HEK293T (cell line): Measurements from ENCODE around the gene COX6A2.

ENCODE experiments used
- CTCF ChIA-PET: fragments of 350-600 bp; formaldehyde crosslinking; extraction: SDS; loops from one replicate; lab custom pipeline; 2021; ENCODE audit warnings: antibody characterized with exemption, inconsistent platforms; lab: Yijun Ruan, JAX
- POLR2A ChIA-PET: fragments of 350-600 bp; formaldehyde crosslinking; extraction: SDS; loops from one replicate; lab custom pipeline; 2020; ENCODE audit warnings: antibody characterized with exemption, inconsistent platforms; lab: Yijun Ruan, JAX
- DNase-seq: peaks from one replicate; pipeline ENCODE4 v3.0.0; 2012; ENCODE audit warnings: mixed read lengths; ENCODE audit errors: extremely low spot score
- ARNT ChIP-seq: fragments of 450-650 bp; IDR thresholded peaks from 2 replicates; pipeline ENCODE4 v1.6.1; 2017; ENCODE audit warnings: mild to moderate bottlenecking
- BHLHE40 ChIP-seq: fragments of 450-650 bp; IDR thresholded peaks from 2 replicates; pipeline ENCODE4 v1.6.1; 2016; ENCODE audit warnings: mild to moderate bottlenecking, moderate library complexity, borderline replicate concordance
- CTBP1 ChIP-seq: fragments of 450-650 bp; IDR thresholded peaks from 2 replicates; pipeline ENCODE4 v1.6.1; 2016; ENCODE audit warnings: borderline replicate concordance
- ELF4 ChIP-seq: fragments of 450-650 bp; IDR thresholded peaks from 2 replicates; pipeline ENCODE4 v1.6.1; 2017; ENCODE audit warnings: antibody characterized with exemption
- FOXA1 ChIP-seq: fragments of 450-650 bp; IDR thresholded peaks from 2 replicates; pipeline ENCODE4 v1.6.1; 2016; ENCODE audit warnings: mild to moderate bottlenecking
- FOXK2 ChIP-seq: fragments of 450-650 bp; IDR thresholded peaks from 2 replicates; pipeline ENCODE4 v1.6.1; 2016; ENCODE audit warnings: mild to moderate bottlenecking
- FOXM1 ChIP-seq: fragments of 450-650 bp; IDR thresholded peaks from 2 replicates; pipeline ENCODE4 v1.6.1; 2017; ENCODE audit warnings: mild to moderate bottlenecking, borderline replicate concordance
- HDGF ChIP-seq: fragments of 450-650 bp; IDR thresholded peaks from 2 replicates; pipeline ENCODE4 v1.6.1; 2017; ENCODE audit warnings: antibody characterized with exemption, borderline replicate concordance
- L3MBTL2 ChIP-seq: fragments of 450-650 bp; conservative IDR thresholded peaks from 2 replicates; pipeline ENCODE4 v1.6.1; 2016; ENCODE audit warnings: mild to moderate bottlenecking
- LEF1 ChIP-seq: fragments of 450-650 bp; IDR thresholded peaks from 2 replicates; pipeline ENCODE4 v1.6.1; 2017; ENCODE audit warnings: mild to moderate bottlenecking, borderline replicate concordance
- NFRKB ChIP-seq: fragments of 450-650 bp; IDR thresholded peaks from 2 replicates; pipeline ENCODE4 v1.6.1; 2016; ENCODE audit warnings: mild to moderate bottlenecking, moderate library complexity
- SP1 ChIP-seq: fragments of 450-650 bp; IDR thresholded peaks from 2 replicates; pipeline ENCODE4 v1.6.1; 2017
- SUZ12 ChIP-seq: fragments of 450-650 bp; IDR thresholded peaks from 2 replicates; pipeline ENCODE4 v1.6.1; 2016; ENCODE audit warnings: mild to moderate bottlenecking
- TARDBP ChIP-seq: fragments of 450-650 bp; IDR thresholded peaks from 2 replicates; pipeline ENCODE4 v1.6.1; 2016
- ZNF384 ChIP-seq: fragments of 450-650 bp; IDR thresholded peaks from 2 replicates; pipeline ENCODE4 v1.6.1; 2016
- TF ChIP-seq, protein P1 (sequence below): fragments of 450-650 bp; IDR thresholded peaks from 2 replicates; pipeline ENCODE4 v1.6.1; 2016

COX6A2 gene

GRCh38 chr16:31464348-31464769, 36.2 kb upstream of the COX6A2 start:
- ChIA-PET CTCF (no interaction called here), POLR2A (no interaction called here)
- no peak for TF ChIP-seq HDGF
- TF ChIP-seq LEF1, result no peak
- TF ChIP-seq L3MBTL2, result no peak
- TF ChIP-seq NFRKB, result no peak
- no peak for TF ChIP-seq TARDBP
- no peak for TF ChIP-seq FOXA1
- no peak for TF ChIP-seq FOXM1
- TF ChIP-seq CTBP1, result no peak
- TF ChIP-seq SUZ12, result no peak
- TF ChIP-seq SP1, result no peak
- no peak for TF ChIP-seq FOXK2
- TF ChIP-seq, protein P1, sequence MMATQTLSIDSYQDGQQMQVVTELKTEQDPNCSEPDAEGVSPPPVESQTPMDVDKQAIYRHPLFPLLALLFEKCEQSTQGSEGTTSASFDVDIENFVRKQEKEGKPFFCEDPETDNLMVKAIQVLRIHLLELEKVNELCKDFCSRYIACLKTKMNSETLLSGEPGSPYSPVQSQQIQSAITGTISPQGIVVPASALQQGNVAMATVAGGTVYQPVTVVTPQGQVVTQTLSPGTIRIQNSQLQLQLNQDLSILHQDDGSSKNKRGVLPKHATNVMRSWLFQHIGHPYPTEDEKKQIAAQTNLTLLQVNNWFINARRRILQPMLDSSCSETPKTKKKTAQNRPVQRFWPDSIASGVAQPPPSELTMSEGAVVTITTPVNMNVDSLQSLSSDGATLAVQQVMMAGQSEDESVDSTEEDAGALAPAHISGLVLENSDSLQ, result no peak
- no peak for TF ChIP-seq ZNF384
- no peak for TF ChIP-seq ARNT
- DNase-seq, result no peak

DNA sequence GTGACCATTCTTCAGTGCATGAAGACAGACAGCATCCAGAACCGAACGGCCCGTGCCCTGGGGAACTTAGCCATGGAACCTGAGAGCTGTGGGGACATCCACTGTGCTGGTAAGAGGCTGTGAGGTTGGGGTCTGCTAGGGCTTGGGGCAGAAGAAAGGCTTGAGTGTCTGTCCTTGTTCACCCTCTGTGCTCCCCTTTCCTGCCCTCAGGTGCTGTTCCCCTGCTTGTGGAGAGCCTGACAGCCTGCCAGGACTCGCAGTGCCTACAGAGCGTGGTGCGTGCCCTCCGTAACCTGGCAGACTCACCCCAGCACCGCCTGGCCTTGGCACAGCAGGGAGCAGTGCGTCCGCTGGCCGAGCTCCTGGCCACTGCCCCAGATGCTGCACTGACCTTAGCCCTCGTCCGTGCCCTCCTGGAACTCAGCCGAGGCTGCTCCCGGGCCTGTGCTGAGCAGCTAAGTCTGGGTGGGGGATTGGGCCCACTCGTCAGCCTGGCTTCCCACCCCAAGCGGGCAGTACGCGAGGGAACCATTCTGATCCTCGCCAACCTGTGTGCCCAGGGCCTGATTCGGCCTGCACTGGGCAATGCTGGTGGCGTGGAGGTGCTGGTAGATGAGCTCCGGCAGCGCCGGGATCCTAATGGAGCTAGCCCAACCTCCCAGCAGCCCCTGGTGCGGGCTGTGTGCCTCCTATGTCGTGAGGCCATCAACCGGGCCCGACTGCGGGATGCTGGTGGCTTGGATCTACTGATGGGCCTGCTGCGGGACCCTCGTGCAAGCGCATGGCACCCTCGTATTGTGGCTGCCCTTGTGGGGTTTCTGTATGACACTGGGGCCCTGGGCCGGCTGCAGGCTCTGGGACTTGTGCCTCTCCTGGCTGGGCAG, 34.0 kb upstream of the COX6A2 start:
- TF ChIP-seq, protein P1, result no peak
- TF ChIP-seq LEF1, result no peak
- TF ChIP-seq ZNF384, result no peak
- no peak for TF ChIP-seq FOXK2
- TF ChIP-seq ELF4, result no peak
- no peak for TF ChIP-seq SUZ12
- TF ChIP-seq L3MBTL2, result no peak
- TF ChIP-seq HDGF, result no peak
- TF ChIP-seq ARNT, result no peak
- TF ChIP-seq NFRKB, result no peak
- no peak for TF ChIP-seq CTBP1
- TF ChIP-seq TARDBP, result no peak
- no peak for TF ChIP-seq FOXA1
- TF ChIP-seq FOXM1, result no peak
- POLR2A ChIA-PET, result interaction anchor here (5.4 kb wide), 1 partner anchor 9 kb away, joined by 27 read pairs; the partner anchor contains the start of gene TGFB1I1
- CTCF ChIA-PET, result no interaction called here
- DNase-seq, result no peak

GRCh38 chr16:31461201-31461920, 33.2 kb upstream of the COX6A2 start:
- POLR2A ChIA-PET, result interaction anchor here (0.7 to 5.4 kb wide), 10 partner anchors 7 to 415 kb away, joined by 3 to 27 read pairs (median 5); partner anchors contain the start of genes COX6A2, FUS, KAT8 and RUSF1
- no peak for TF ChIP-seq CTBP1
- TF ChIP-seq FOXK2, result no peak
- TF ChIP-seq L3MBTL2, result no peak
- no peak for TF ChIP-seq SUZ12
- TF ChIP-seq LEF1, result no peak
- TF ChIP-seq BHLHE40, result no peak
- TF ChIP-seq, protein P1, result no peak
- TF ChIP-seq FOXA1, result no peak
- no peak for TF ChIP-seq NFRKB
- no peak for TF ChIP-seq ARNT
- no peak for TF ChIP-seq HDGF
- no peak for TF ChIP-seq FOXM1
- TF ChIP-seq TARDBP, result no peak
- TF ChIP-seq ELF4, result no peak
- no peak for TF ChIP-seq ZNF384
- no peak for TF ChIP-seq SP1
- DNase-seq, result no peak
- CTCF ChIA-PET, result interaction anchor here (0.5 to 1.5 kb wide), 8 partner anchors 10 to 407 kb away, joined by 3 to 5 read pairs (median 4); partner anchors contain the start of genes RUSF1 and TGFB1I1

DNA sequence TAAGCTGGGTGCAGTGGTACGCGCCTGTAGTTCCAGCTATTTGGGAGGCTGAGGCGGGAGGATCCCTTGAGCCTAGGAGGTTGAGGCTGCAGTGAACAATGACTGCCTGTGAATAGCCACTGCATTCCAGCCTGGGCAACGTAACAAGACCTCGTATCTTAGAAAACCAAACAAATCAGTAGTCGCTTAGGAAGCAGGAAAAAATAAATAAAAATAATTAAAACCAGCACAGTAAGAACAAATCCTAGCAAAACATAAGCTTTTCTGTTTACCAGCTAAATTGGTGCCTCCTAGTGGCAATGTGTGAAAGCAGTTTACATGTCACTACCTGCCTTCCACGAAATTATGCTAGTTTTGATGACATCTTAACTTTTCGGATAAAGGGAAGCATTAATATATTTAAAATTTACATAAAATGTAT, 32.4 kb upstream of the COX6A2 start:
- POLR2A ChIA-PET, result interaction anchor here (0.7 to 5.4 kb wide), 12 partner anchors 8 to 416 kb away, joined by 3 to 27 read pairs (median 5); partner anchors contain the start of genes COX6A2, FUS, KAT8 and RUSF1

More for the DNA sequence above, 32.4 kb upstream of the COX6A2 start:
- no peak for TF ChIP-seq SUZ12
- no peak for TF ChIP-seq L3MBTL2
- TF ChIP-seq, protein P1, result no peak
- no peak for TF ChIP-seq LEF1
- no peak for TF ChIP-seq SP1
- no peak for TF ChIP-seq ARNT
- no peak for TF ChIP-seq FOXK2
- TF ChIP-seq CTBP1, result no peak
- TF ChIP-seq TARDBP, result no peak
- TF ChIP-seq FOXA1, result no peak
- no peak for TF ChIP-seq ZNF384
- TF ChIP-seq NFRKB, result no peak
- TF ChIP-seq FOXM1, result no peak
- no peak for TF ChIP-seq HDGF
- TF ChIP-seq BHLHE40, result no peak
- no peak for TF ChIP-seq ELF4
- CTCF ChIA-PET, result interaction anchor here (0.5 to 1.5 kb wide), 12 partner anchors 9 to 462 kb away, joined by 3 to 5 read pairs (median 4); partner anchors contain the start of genes RUSF1 and TGFB1I1
- DNase-seq, result no peak
